GM12878 (cell line): Measurements from ENCODE around the gene PCSK5. TPM values are rescaled to one million over a fixed set of nuclear protein-coding genes. Genes with fewer than 3 reads are reported as not detected.

ENCODE experiments used
- ATAC-seq: fragments of 200-7000 bp; cut with Tn5 transposase; 3 replicates; pipeline ENCODE4 v1.9.1; 2020; ENCODE audit warnings: mild to moderate bottlenecking, moderate library complexity
- BruUV-seq: library from RNA; stranded (reverse); fragments of 400-500 nt; replicated peaks from 2 replicates; lab custom pipeline; 2021; lab: Mats Ljungman, UMichigan
- CTCF ChIA-PET: fragments of 300-600 bp; sonication (Branson Sonifier 250); formaldehyde crosslinking; extraction: SDS; loops from one replicate; lab custom pipeline; 2021; ENCODE audit warnings: inconsistent platforms; lab: Yijun Ruan, JAX
- POLR2A ChIA-PET: fragments of 350-600 bp; formaldehyde crosslinking; extraction: SDS; loops from one replicate; lab custom pipeline; 2021; ENCODE audit warnings: inconsistent platforms; lab: Charles Lee
- RAD21 ChIA-PET: fragments of 300-600 bp; sonication (Branson Sonifier 250); formaldehyde crosslinking; loops from one replicate; lab custom pipeline; 2023; ENCODE audit warnings: antibody characterized with exemption; ENCODE audit not compliant: unreplicated experiment; lab: Charles Lee
- SMC1A ChIA-PET: fragments of 300-600 bp; sonication (Branson Sonifier 250); formaldehyde crosslinking; loops from one replicate; lab custom pipeline; 2023; ENCODE audit not compliant: unreplicated experiment, uncharacterized antibody; lab: Charles Lee
- DNase-seq: peaks from one replicate; pipeline ENCODE4 v3.0.0-alpha.2; 2011; ENCODE audit warnings: low read depth, low spot score
- FAIRE-seq: peaks from 3 replicates; lab custom pipeline; 2011; peaks lifted over from hg19 to GRCh38; lab: Jason Lieb, UNC
- H2AFZ ChIP-seq: 2 replicates; pipeline ENCODE4 v1.6.0; 2011; ENCODE audit warnings: low read depth, low read length, control low read depth; ENCODE audit not compliant: control insufficient read depth
- H3K27ac ChIP-seq: 2 replicates; pipeline ENCODE4 v1.5.1; 2011; ENCODE audit warnings: control low read depth; ENCODE audit not compliant: control insufficient read depth, insufficient read depth
- H3K27me3 ChIP-seq, 2 experiments: replicated peaks in 1 of 2; 2 replicates each; pipeline versions ENCODE4 v1.6.0 to v1.6.1; 2011; ENCODE audit warnings: low read length in 1 of 2; ENCODE audit not compliant: control insufficient read depth in 2 of 2, insufficient read depth in 2 of 2
- H3K36me3 ChIP-seq, 2 experiments: 2 replicates each; pipeline ENCODE4 v1.5.1; 2011; ENCODE audit warnings: low read length in 1 of 2; ENCODE audit not compliant: control insufficient read depth in 2 of 2, insufficient read depth in 2 of 2
- H3K4me1 ChIP-seq: 2 replicates; pipeline ENCODE4 v1.6.1; 2011; ENCODE audit warnings: mild to moderate bottlenecking, low read length, moderate library complexity, mixed read lengths; ENCODE audit not compliant: control insufficient read depth, insufficient read depth
- H3K4me2 ChIP-seq: 2 replicates; pipeline ENCODE4 v1.6.0; 2011; ENCODE audit warnings: control low read depth; ENCODE audit not compliant: control insufficient read depth, insufficient read depth
- H3K4me3 ChIP-seq: fragments of 200-600 bp; sonication (generic); 2 replicates; pipeline ENCODE4 v1.5.1; 2016
- H3K79me2 ChIP-seq: 2 replicates; pipeline ENCODE4 v1.6.0; 2011; ENCODE audit warnings: low read length; ENCODE audit not compliant: control insufficient read depth, insufficient read depth
- H3K9ac ChIP-seq: 2 replicates; pipeline ENCODE4 v1.8.0; 2011; ENCODE audit warnings: low read length, control low read depth, mixed read lengths; ENCODE audit not compliant: control insufficient read depth, insufficient read depth
- H3K9me3 ChIP-seq: replicated peaks from 3 replicates; pipeline ENCODE4 v1.5.1; 2011; ENCODE audit warnings: mild to moderate bottlenecking, low read length; ENCODE audit not compliant: control insufficient read depth, insufficient read depth
- H4K20me1 ChIP-seq: 2 replicates; pipeline ENCODE4 v1.6.0; 2011; ENCODE audit not compliant: control insufficient read depth, insufficient read depth
- HDAC2 ChIP-seq: fragments of 200-600 bp; sonication (generic); IDR thresholded peaks from 2 replicates; pipeline ENCODE4 v1.6.1; 2017
- WGBS: methylation state at CpG from one replicate; pipeline ENCODE4 v1.1.6; 2016; ENCODE audit warnings: low lambda C conversion rate; ENCODE audit not compliant: insufficient replicate concordance, insufficient coverage; ENCODE audit errors: missing lambda C conversion rate; 5-methylcytosine and 5-hydroxymethylcytosine counted together
- in situ Hi-C: fragments of 300-500 bp; cut with MboI; formaldehyde crosslinking; loops from 9 replicates; pipeline ENCODE4 v1.14.3; 2018; ENCODE audit warnings: mixed read lengths
- intact Hi-C: fragments of 100-400 bp; cut with micrococcal nuclease; formaldehyde crosslinking; loops from one replicate; pipeline ENCODE4 v1.14.2; 2022; ENCODE audit not compliant: unreplicated experiment
- polyA plus RNA-seq, 11 experiments: library from polyadenylated mRNA; depleted of rRNA in 4 of 11; unstranded in 6 of 11; stranded (reverse) in 5 of 11; fragments of >200 nt; fragmentation: Nextera tagmentation in 4 of 11; fragmentation: Illumina TruSeq in 1 of 11; extraction: Ambion mirVana in 4 of 11; extraction: Trizol in 1 of 11; gene quantifications; 1 replicate in 1 of 11; 2 replicates in 10 of 11; pipeline versions ENCODE4 v1.2.1 to v1.2.3, GENCODE V29; 2011 to 2016; ENCODE audit warnings: inconsistent platforms in 2 of 11, missing spikeins in 2 of 11, low read depth in 1 of 11
- total RNA-seq, 4 experiments: library from RNA; depleted of rRNA in 3 of 4; stranded (reverse); fragments of >200 nt in 3 of 4; fragmentation: Illumina TruSeq in 1 of 4; extraction: Trizol in 1 of 4; gene quantifications; 2 replicates each; pipeline versions ENCODE4 v1.2.1 to v1.2.3, GENCODE V29; 2013 to 2021
- TF ChIP-seq, protein P1 (sequence below): fragments of 450-650 bp; IDR thresholded peaks from 2 replicates; pipeline ENCODE4 v1.6.1; 2017; ENCODE audit warnings: mild to moderate bottlenecking, moderate library complexity

PCSK5 gene
- total and polyA plus RNA-seq, 10 of the 15 experiments (the other 5 are each of a cell fraction or from before 2014, with no cell fraction given), result 0.01 to 0.13 (median 0.04) TPM; not detected in 3

DNA sequence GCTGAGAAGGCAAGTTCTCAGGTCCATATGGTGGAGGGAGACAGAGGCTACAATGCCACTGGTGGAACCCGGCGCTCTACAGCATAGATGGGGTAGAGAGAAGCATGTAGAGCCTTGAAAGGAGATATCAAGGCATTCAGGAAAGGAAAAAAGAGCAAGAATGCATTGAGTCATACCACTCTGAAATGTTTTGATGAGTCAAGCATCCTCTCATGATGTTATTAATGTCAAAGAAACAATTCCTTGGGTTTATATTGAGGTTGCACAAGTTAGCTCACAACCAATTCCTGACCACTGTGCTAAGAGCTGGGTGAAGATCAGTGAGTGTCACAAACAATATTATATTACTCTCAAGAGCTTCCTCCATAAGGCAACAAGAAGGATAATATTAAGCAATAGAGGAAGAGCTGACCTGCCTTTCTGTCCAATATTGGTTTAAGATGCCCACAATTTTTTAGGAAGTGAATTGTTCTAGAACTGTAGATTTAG is 325.7 kb downstream of the PCSK5 start:
- SMC1A ChIA-PET, result no interaction called here
- H3K4me3 ChIP-seq, result no peak overlapping the region

More for the DNA sequence above, 325.7 kb downstream of the PCSK5 start:
- DNase-seq, result no peak
- POLR2A ChIA-PET, result interaction anchor here (1.3 kb wide), 1 partner anchor 14 kb away, joined by 3 read pairs; no protein-coding TSS in a partner anchor
- intact Hi-C loops (no loop called here), in situ Hi-C loops (loop anchor here (5.0 kb wide), 1 partner anchor 66 kb away; no protein-coding TSS in a partner anchor)
- Histone ChIP-seq H3K27me3 (no peaks in the 10 kb centered on the region; a peak in 1 of 4 replicates), H3K36me3 (no peaks in the 10 kb centered on the region), H3K9ac (no peak overlapping the region)
- TF ChIP-seq, protein P1, sequence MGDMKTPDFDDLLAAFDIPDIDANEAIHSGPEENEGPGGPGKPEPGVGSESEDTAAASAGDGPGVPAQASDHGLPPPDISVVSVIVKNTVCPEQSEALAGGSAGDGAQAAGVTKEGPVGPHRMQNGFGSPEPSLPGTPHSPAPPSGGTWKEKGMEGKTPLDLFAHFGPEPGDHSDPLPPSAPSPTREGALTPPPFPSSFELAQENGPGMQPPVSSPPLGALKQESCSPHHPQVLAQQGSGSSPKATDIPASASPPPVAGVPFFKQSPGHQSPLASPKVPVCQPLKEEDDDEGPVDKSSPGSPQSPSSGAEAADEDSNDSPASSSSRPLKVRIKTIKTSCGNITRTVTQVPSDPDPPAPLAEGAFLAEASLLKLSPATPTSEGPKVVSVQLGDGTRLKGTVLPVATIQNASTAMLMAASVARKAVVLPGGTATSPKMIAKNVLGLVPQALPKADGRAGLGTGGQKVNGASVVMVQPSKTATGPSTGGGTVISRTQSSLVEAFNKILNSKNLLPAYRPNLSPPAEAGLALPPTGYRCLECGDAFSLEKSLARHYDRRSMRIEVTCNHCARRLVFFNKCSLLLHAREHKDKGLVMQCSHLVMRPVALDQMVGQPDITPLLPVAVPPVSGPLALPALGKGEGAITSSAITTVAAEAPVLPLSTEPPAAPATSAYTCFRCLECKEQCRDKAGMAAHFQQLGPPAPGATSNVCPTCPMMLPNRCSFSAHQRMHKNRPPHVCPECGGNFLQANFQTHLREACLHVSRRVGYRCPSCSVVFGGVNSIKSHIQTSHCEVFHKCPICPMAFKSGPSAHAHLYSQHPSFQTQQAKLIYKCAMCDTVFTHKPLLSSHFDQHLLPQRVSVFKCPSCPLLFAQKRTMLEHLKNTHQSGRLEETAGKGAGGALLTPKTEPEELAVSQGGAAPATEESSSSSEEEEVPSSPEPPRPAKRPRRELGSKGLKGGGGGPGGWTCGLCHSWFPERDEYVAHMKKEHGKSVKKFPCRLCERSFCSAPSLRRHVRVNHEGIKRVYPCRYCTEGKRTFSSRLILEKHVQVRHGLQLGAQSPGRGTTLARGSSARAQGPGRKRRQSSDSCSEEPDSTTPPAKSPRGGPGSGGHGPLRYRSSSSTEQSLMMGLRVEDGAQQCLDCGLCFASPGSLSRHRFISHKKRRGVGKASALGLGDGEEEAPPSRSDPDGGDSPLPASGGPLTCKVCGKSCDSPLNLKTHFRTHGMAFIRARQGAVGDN, result no peak
- no peak for TF ChIP-seq HDAC2
- TF ChIP-seq, all 136 proteins: peak for 0
- no peak for ATAC-seq
- H3K27ac ChIP-seq, result no peak overlapping the region
- no peak overlapping the region for H3K4me2 ChIP-seq
- no TSS peak for BruUV-seq
- no peak overlapping the region for H2AFZ ChIP-seq
- ChIA-PET RAD21 (no interaction called here), CTCF (no interaction called here)
- no peaks in the 10 kb centered on the region for H3K9me3 ChIP-seq
- H3K79me2 ChIP-seq, result no peaks in the 10 kb centered on the region
- no peaks in the 10 kb centered on the region for H4K20me1 ChIP-seq
- FAIRE-seq, result no peak
- no peaks in the 10 kb centered on the region for H3K4me1 ChIP-seq
- WGBS, result 50% methylated on average over 2 of the region's 2 CpGs
